ENCODE results near the gene HTR3E. TPM values are rescaled to one million over a fixed set of nuclear protein-coding genes. Genes with fewer than 3 reads are reported as not detected.

The HTR3E gene
- total RNA-seq, 1 experiment from 2014 or later, result not detected

DNA sequence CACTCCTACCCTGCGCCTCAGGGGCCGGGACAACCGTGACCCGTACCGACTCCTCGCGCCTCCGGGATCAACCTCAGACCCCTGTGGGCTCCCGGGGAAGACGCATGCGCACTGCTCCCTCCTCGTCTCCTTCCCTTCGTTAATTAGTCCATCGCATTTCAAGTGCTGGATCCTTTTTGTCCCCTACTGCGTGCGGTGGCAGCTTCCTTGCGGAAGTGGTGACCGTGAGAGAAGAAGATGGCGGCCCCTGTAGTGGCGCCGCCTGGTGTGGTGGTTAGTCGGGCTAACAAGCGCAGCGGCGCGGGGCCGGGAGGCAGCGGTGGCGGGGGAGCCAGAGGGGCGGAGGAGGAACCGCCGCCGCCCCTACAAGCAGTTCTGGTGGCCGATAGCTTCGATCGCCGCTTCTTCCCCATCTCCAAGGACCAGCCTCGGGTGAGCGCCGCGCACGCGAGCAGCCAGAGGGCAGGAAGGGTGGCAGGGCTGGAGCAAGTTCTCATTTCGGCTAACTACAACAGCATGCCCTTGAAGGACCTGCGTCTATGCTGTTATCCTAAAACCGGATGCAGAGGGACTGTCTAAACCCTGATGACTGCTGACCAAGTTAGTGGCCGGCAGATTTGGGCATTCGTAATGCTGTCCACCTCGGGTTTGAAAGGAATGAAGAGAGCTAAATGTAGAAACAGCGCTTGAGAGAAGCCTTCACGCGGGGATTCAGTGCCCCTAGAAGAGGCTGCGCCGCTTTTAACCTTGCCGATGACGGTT is 38.5 kb downstream of the HTR3E start, which contains the start of gene EIF2B5 (continued):
- TF ChIP-seq, protein P1, sequence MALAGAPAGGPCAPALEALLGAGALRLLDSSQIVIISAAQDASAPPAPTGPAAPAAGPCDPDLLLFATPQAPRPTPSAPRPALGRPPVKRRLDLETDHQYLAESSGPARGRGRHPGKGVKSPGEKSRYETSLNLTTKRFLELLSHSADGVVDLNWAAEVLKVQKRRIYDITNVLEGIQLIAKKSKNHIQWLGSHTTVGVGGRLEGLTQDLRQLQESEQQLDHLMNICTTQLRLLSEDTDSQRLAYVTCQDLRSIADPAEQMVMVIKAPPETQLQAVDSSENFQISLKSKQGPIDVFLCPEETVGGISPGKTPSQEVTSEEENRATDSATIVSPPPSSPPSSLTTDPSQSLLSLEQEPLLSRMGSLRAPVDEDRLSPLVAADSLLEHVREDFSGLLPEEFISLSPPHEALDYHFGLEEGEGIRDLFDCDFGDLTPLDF (CRISPR knock-in tag; IDR thresholded peaks at IDR 0.05), result no peak
- TF ChIP-seq, protein P2, sequence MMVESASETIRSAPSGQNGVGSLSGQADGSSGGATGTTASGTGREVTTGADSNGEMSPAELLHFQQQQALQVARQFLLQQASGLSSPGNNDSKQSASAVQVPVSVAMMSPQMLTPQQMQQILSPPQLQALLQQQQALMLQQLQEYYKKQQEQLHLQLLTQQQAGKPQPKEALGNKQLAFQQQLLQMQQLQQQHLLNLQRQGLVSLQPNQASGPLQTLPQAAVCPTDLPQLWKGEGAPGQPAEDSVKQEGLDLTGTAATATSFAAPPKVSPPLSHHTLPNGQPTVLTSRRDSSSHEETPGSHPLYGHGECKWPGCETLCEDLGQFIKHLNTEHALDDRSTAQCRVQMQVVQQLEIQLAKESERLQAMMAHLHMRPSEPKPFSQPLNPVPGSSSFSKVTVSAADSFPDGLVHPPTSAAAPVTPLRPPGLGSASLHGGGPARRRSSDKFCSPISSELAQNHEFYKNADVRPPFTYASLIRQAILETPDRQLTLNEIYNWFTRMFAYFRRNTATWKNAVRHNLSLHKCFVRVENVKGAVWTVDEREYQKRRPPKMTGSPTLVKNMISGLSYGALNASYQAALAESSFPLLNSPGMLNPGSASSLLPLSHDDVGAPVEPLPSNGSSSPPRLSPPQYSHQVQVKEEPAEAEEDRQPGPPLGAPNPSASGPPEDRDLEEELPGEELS (CRISPR knock-in tag; IDR thresholded peaks at IDR 0.05), result peak; percentile 64; the same call in 1 of the 2 replicates
- TF ChIP-seq NR2C2 (CRISPR knock-in tag; IDR thresholded peaks at IDR 0.05), result no peak
- no peak for TF ChIP-seq ELF4 (CRISPR knock-in tag; IDR thresholded peaks at IDR 0.05; ENCODE audit: low read depth)
- TF ChIP-seq NFATC4 (CRISPR knock-in tag; IDR thresholded peaks at IDR 0.05), result no peak
- TF ChIP-seq, protein P3, sequence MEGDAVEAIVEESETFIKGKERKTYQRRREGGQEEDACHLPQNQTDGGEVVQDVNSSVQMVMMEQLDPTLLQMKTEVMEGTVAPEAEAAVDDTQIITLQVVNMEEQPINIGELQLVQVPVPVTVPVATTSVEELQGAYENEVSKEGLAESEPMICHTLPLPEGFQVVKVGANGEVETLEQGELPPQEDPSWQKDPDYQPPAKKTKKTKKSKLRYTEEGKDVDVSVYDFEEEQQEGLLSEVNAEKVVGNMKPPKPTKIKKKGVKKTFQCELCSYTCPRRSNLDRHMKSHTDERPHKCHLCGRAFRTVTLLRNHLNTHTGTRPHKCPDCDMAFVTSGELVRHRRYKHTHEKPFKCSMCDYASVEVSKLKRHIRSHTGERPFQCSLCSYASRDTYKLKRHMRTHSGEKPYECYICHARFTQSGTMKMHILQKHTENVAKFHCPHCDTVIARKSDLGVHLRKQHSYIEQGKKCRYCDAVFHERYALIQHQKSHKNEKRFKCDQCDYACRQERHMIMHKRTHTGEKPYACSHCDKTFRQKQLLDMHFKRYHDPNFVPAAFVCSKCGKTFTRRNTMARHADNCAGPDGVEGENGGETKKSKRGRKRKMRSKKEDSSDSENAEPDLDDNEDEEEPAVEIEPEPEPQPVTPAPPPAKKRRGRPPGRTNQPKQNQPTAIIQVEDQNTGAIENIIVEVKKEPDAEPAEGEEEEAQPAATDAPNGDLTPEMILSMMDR (IDR thresholded peaks at IDR 0.05), result no peak
- TF ChIP-seq, protein P4, sequence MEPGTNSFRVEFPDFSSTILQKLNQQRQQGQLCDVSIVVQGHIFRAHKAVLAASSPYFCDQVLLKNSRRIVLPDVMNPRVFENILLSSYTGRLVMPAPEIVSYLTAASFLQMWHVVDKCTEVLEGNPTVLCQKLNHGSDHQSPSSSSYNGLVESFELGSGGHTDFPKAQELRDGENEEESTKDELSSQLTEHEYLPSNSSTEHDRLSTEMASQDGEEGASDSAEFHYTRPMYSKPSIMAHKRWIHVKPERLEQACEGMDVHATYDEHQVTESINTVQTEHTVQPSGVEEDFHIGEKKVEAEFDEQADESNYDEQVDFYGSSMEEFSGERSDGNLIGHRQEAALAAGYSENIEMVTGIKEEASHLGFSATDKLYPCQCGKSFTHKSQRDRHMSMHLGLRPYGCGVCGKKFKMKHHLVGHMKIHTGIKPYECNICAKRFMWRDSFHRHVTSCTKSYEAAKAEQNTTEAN (CRISPR knock-in tag; IDR thresholded peaks at IDR 0.05), result no peak
- TF ChIP-seq TP53 (CRISPR knock-in tag; IDR thresholded peaks at IDR 0.05), result peak; percentile 82; the same call in 1 of the 2 replicates
- no peak for TF ChIP-seq ZNF396 (CRISPR knock-in tag; IDR thresholded peaks at IDR 0.05; ENCODE audit: borderline replicate concordance)
- TF ChIP-seq NFYB (CRISPR knock-in tag; conservative IDR thresholded peaks at IDR 0.05; ENCODE audit: low read depth), result no peak
- peak; percentile 47; the same call in 1 of the 2 replicates for TF ChIP-seq FOXK1 (CRISPR knock-in tag; IDR thresholded peaks at IDR 0.05)
- TF ChIP-seq, protein P5, sequence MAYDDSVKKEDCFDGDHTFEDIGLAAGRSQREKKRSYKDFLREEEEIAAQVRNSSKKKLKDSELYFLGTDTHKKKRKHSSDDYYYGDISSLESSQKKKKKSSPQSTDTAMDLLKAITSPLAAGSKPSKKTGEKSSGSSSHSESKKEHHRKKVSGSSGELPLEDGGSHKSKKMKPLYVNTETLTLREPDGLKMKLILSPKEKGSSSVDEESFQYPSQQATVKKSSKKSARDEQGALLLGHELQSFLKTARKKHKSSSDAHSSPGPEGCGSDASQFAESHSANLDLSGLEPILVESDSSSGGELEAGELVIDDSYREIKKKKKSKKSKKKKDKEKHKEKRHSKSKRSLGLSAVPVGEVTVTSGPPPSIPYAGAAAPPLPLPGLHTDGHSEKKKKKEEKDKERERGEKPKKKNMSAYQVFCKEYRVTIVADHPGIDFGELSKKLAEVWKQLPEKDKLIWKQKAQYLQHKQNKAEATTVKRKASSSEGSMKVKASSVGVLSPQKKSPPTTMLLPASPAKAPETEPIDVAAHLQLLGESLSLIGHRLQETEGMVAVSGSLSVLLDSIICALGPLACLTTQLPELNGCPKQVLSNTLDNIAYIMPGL (CRISPR knock-in tag; IDR thresholded peaks at IDR 0.05), result peak; percentile 75; the same call in 1 of the 2 replicates
- no peak for TF ChIP-seq ZNF671 (CRISPR knock-in tag; IDR thresholded peaks at IDR 0.05)
- TF ChIP-seq, protein P6, sequence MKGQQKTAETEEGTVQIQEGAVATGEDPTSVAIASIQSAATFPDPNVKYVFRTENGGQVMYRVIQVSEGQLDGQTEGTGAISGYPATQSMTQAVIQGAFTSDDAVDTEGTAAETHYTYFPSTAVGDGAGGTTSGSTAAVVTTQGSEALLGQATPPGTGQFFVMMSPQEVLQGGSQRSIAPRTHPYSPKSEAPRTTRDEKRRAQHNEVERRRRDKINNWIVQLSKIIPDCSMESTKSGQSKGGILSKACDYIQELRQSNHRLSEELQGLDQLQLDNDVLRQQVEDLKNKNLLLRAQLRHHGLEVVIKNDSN (CRISPR knock-in tag; IDR thresholded peaks at IDR 0.05), result peak; percentile 60; the same call in 1 of the 2 replicates
- peak; percentile 91 for TF ChIP-seq ETV6 (CRISPR knock-in tag; IDR thresholded peaks at IDR 0.05)
- TF ChIP-seq SOX15 (CRISPR knock-in tag; IDR thresholded peaks at IDR 0.05), result no peak
- no peak for TF ChIP-seq NR1H2 (CRISPR knock-in tag; IDR thresholded peaks at IDR 0.05)
- TF ChIP-seq IRF2 (CRISPR knock-in tag; IDR thresholded peaks at IDR 0.05; ENCODE audit: borderline replicate concordance, low read depth), result no peak
- 0 out of 2 replicates have a peak, but pooled peaks have one; percentile 21 for TF ChIP-seq CREM (CRISPR knock-in tag; IDR thresholded peaks at IDR 0.05)
- peak; percentile 69; the same call in 1 of the 2 replicates for TF ChIP-seq ZBTB21 (CRISPR knock-in tag; IDR thresholded peaks at IDR 0.05; ENCODE audit: borderline replicate concordance)
- TF ChIP-seq TEAD1 (CRISPR knock-in tag; IDR thresholded peaks at IDR 0.05), result peak; percentile 50
- TF ChIP-seq ZNF263 (CRISPR knock-in tag; IDR thresholded peaks at IDR 0.05; ENCODE audit: low read depth), result no peak
- TF ChIP-seq, protein P7, sequence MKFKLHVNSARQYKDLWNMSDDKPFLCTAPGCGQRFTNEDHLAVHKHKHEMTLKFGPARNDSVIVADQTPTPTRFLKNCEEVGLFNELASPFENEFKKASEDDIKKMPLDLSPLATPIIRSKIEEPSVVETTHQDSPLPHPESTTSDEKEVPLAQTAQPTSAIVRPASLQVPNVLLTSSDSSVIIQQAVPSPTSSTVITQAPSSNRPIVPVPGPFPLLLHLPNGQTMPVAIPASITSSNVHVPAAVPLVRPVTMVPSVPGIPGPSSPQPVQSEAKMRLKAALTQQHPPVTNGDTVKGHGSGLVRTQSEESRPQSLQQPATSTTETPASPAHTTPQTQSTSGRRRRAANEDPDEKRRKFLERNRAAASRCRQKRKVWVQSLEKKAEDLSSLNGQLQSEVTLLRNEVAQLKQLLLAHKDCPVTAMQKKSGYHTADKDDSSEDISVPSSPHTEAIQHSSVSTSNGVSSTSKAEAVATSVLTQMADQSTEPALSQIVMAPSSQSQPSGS (CRISPR knock-in tag; IDR thresholded peaks at IDR 0.05; ENCODE audit: borderline replicate concordance, low read depth), result no peak
- TF ChIP-seq JUN (CRISPR knock-in tag; IDR thresholded peaks at IDR 0.05), result no peak
- peak; percentile 63; the same call in 1 of the 2 replicates for TF ChIP-seq CREB1 (CRISPR knock-in tag; IDR thresholded peaks at IDR 0.05)
- 0 out of 2 replicates have a peak, but pooled peaks have one; percentile 67 for TF ChIP-seq ZNF138 (CRISPR knock-in tag; conservative IDR thresholded peaks at IDR 0.05)
- no peak for TF ChIP-seq HMGA2 (CRISPR knock-in tag; IDR thresholded peaks at IDR 0.05)
- 0 out of 2 replicates have a peak, but pooled peaks have one; percentile 60 for TF ChIP-seq ESRRA (CRISPR knock-in tag; IDR thresholded peaks at IDR 0.05; ENCODE audit: borderline replicate concordance)
- TF ChIP-seq KAT7 (CRISPR knock-in tag; IDR thresholded peaks at IDR 0.05; ENCODE audit: borderline replicate concordance), result peak; percentile 88
- no peak for TF ChIP-seq ZNF219 (CRISPR knock-in tag; IDR thresholded peaks at IDR 0.05; ENCODE audit: borderline replicate concordance)
